Measurements from ENCODE around the gene VWA8. TPM values are rescaled to one million over a fixed set of nuclear protein-coding genes. Genes with fewer than 3 reads are reported as not detected.

The VWA8 gene
- total RNA-seq (2013): 7.4 TPM
- polyA plus RNA-seq (1 to 10 TPM; 2.0 to 4.4 (median 3.4) TPM), polyA minus RNA-seq (5.5 and 5.8 TPM in 2 replicates), total RNA-seq (10.9 to 27.7 (median 16.9) reads per million in 11 experiments)

- H3K27me3 ChIP-seq (ENCODE audit: control insufficient read depth in 2 of 2, insufficient read depth in 2 of 2, low read length in 2 of 2): peaks cover 0 to 4% of the 10 kb centered on the region in 2 donors
- H3K4me1 Mint-ChIP-seq: peaks cover 24% of the 10 kb centered on the region
Observed at GRCh38 chr13:41960637-41961465, at the start of gene VWA8. Gene VWA8 (minus strand): TSS chr13:41961109. CDS start chr13:41961015, 94 bp downstream.

DNA sequence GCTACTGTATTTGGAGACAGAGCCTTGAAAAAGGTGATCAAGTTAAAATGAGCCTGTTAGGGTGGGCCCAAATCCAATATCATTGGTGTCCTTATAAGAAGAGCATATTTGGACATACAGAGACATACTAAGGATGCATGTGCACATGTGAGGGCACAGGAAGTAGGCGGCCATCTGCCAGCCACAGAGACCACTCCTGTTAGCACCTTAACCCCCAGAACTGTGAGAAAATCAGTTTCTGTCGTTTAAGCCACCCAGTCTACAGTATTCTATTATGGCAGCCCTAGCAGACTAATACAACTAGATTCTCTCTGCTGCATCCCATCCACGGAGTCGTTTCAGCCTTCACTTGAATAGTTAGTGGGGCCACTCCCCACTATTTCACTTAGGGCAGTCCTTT lies 48.1 kb upstream of the VWA8 start:
- H3K4me2 ChIP-seq (replicated peaks; ENCODE audit: extremely low read depth, low read length, poor library complexity, severe bottlenecking): no peak overlapping the region
- H4K20me1 ChIP-seq (ENCODE audit: insufficient read depth, low read length): no peaks in the 10 kb centered on the region
- no peak for DNase-seq
- Mint-ChIP-seq H3K36me3 (no peaks in the 10 kb centered on the region), H3K27ac (no peak overlapping the region), H3K9me3 (peaks cover 0 to 3% (median 0%) of the 10 kb centered on the region in 7 donors), H3K27me3 (ENCODE audit: low read depth in 3 of 3) (peaks cover 0 to 1% (median 0%) of the 10 kb centered on the region in 3 donors), H3K4me3 (no peak overlapping the region), H3K4me1 (no peaks in the 10 kb centered on the region)
- H3K9ac ChIP-seq (ENCODE audit: insufficient read depth, low read length, poor library complexity, severe bottlenecking): no peak overlapping the region
- TF ChIP-seq, protein P1, sequence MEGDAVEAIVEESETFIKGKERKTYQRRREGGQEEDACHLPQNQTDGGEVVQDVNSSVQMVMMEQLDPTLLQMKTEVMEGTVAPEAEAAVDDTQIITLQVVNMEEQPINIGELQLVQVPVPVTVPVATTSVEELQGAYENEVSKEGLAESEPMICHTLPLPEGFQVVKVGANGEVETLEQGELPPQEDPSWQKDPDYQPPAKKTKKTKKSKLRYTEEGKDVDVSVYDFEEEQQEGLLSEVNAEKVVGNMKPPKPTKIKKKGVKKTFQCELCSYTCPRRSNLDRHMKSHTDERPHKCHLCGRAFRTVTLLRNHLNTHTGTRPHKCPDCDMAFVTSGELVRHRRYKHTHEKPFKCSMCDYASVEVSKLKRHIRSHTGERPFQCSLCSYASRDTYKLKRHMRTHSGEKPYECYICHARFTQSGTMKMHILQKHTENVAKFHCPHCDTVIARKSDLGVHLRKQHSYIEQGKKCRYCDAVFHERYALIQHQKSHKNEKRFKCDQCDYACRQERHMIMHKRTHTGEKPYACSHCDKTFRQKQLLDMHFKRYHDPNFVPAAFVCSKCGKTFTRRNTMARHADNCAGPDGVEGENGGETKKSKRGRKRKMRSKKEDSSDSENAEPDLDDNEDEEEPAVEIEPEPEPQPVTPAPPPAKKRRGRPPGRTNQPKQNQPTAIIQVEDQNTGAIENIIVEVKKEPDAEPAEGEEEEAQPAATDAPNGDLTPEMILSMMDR (IDR thresholded peaks at IDR 0.05): no peak
- WGBS (ENCODE audit: insufficient coverage): 93% methylated on average over 4 of the region's 4 CpGs
- H3K36me3 ChIP-seq (replicated peaks in 1 of 2; ENCODE audit: control insufficient read depth in 1 of 2, insufficient read depth in 2 of 2, low read length in 2 of 2): no peaks in the 10 kb centered on the region
- no peaks in the 10 kb centered on the region for H3K4me1 ChIP-seq (ENCODE audit: control insufficient read depth in 1 of 2, insufficient read depth in 2 of 2, low read length in 2 of 2)
- H2AFZ ChIP-seq (ENCODE audit: insufficient read depth, low read depth, low read length, poor library complexity, severe bottlenecking): no peak overlapping the region
- intact Hi-C loops (cut with micrococcal nuclease): no loop called here
- H3K9me3 ChIP-seq (replicated peaks in 1 of 2; ENCODE audit: control insufficient read depth in 1 of 2, insufficient read depth in 1 of 2, low read length in 2 of 2): no peaks in the 10 kb centered on the region
- no peaks in the 10 kb centered on the region for H3K27me3 ChIP-seq (ENCODE audit: control insufficient read depth in 2 of 2, insufficient read depth in 2 of 2, low read length in 2 of 2)
- no peak overlapping the region for H3K27ac ChIP-seq (ENCODE audit: low read depth in 1 of 2, low read length in 2 of 2)
- H3K79me2 ChIP-seq (ENCODE audit: insufficient read depth, low read length): no peaks in the 10 kb centered on the region
- no peak overlapping the region for H3K4me3 ChIP-seq (replicated peaks in 1 of 3; ENCODE audit: low read depth in 2 of 3, low read length in 3 of 3)

More at GRCh38 chr13:41960637-41961465, at the start of gene VWA8:
- Histone ChIP-seq H3K4me2 (replicated peaks; ENCODE audit: extremely low read depth, low read length, poor library complexity, severe bottlenecking) (peak within 1 kb of the TSS; percentile 85), H3K4me1 (ENCODE audit: control insufficient read depth in 1 of 2, insufficient read depth in 2 of 2, low read length in 2 of 2) (peaks cover 17 to 22% of the 10 kb centered on the region in 2 donors), H2AFZ (ENCODE audit: insufficient read depth, low read depth, low read length, poor library complexity, severe bottlenecking) (peak within 1 kb of the TSS; percentile 100), H3K4me3 (replicated peaks in 1 of 3; ENCODE audit: low read depth in 2 of 3, low read length in 3 of 3) (peak within 1 kb of the TSS; percentile 75 to 85 (median 81)), H4K20me1 (ENCODE audit: insufficient read depth, low read length) (no peaks in the 10 kb centered on the region), H3K9ac (ENCODE audit: insufficient read depth, low read length, poor library complexity, severe bottlenecking) (peak within 1 kb of the TSS; percentile 75), H3K27ac (ENCODE audit: low read depth in 1 of 2, low read length in 2 of 2) (peak within 1 kb of the TSS in 1 of 2 donors; percentile 51), H3K36me3 (replicated peaks in 1 of 2; ENCODE audit: control insufficient read depth in 1 of 2, insufficient read depth in 2 of 2, low read length in 2 of 2) (no peaks in the 10 kb centered on the region), H3K79me2 (ENCODE audit: insufficient read depth, low read length) (peaks cover 4% of the 10 kb centered on the region), H3K9me3 (replicated peaks in 1 of 2; ENCODE audit: control insufficient read depth in 1 of 2, insufficient read depth in 1 of 2, low read length in 2 of 2) (peaks cover 0 to 3% of the 10 kb centered on the region in 2 donors)
- Mint-ChIP-seq H3K9me3 (peaks cover 0 to 2% (median 0%) of the 10 kb centered on the region in 7 donors), H3K27me3 (ENCODE audit: low read depth in 3 of 3) (peaks cover 0 to 9% (median 4%) of the 10 kb centered on the region in 3 donors), H3K4me3 (peak within 1 kb of the TSS; percentile 92 to 93), H3K36me3 (peaks cover 0 to 3% of the 10 kb centered on the region in 2 donors), H3K27ac (peak within 1 kb of the TSS in 6 of 7 donors; percentile 64 to 88 (median 82))
- intact Hi-C loops (cut with micrococcal nuclease): no loop called here
- DNase-seq: peak; percentile 47 to 55 (median 50)
- TF ChIP-seq, protein P1 (IDR thresholded peaks at IDR 0.05): no peak
- WGBS (ENCODE audit: insufficient coverage): 1% methylated on average over 83 of the region's 83 CpGs
